HUES6 (cell line): Measurements from ENCODE around the gene GLIS1.

ENCODE experiments used
- H3K27ac ChIP-seq: 2 replicates; pipeline ENCODE4 v1.7.0; 2013; ENCODE audit warnings: low read depth, mild to moderate bottlenecking, low read length, inconsistent platforms
- H3K27me3 ChIP-seq: 2 replicates; pipeline ENCODE4 v1.6.1; 2013; ENCODE audit warnings: low read length; ENCODE audit not compliant: control insufficient read depth, insufficient read depth
- H3K36me3 ChIP-seq: 2 replicates; pipeline ENCODE4 v1.6.1; 2013; ENCODE audit warnings: low read length; ENCODE audit not compliant: control insufficient read depth, insufficient read depth
- H3K4me1 ChIP-seq: 2 replicates; pipeline ENCODE4 v1.6.1; 2013; ENCODE audit warnings: low read length; ENCODE audit not compliant: control insufficient read depth, insufficient read depth
- H3K4me3 ChIP-seq: 2 replicates; pipeline ENCODE4 v1.5.1; 2013; ENCODE audit warnings: low read depth, low read length
- H3K9ac ChIP-seq: one replicate; pipeline ENCODE4 v1.6.1; 2013; ENCODE audit warnings: mild to moderate bottlenecking, low read length
- H3K9me3 ChIP-seq: 2 replicates; pipeline ENCODE4 v1.6.1; 2013; ENCODE audit warnings: low read depth, low read length; ENCODE audit not compliant: control insufficient read depth, insufficient read depth

Gene GLIS1

GRCh38 chr1:53563611-53564010, 175.4 kb downstream of the GLIS1 start:
- Histone ChIP-seq H3K36me3 (no peaks in the 10 kb centered on the region), H3K27me3 (peaks cover 5% of the 10 kb centered on the region; the same call in 1 of the 2 replicates), H3K4me1 (peaks cover 8% of the 10 kb centered on the region; the same call in 1 of the 2 replicates), H3K4me3 (no peak overlapping the region), H3K27ac (no peak overlapping the region), H3K9ac (no peak overlapping the region), H3K9me3 (peaks cover 13% of the 10 kb centered on the region)

- Histone ChIP-seq H3K9ac (no peak overlapping the region), H3K4me3 (no peak overlapping the region), H3K4me1 (peaks cover 8% of the 10 kb centered on the region; the same call in 1 of the 2 replicates), H3K27me3 (peaks cover 5% of the 10 kb centered on the region; the same call in 1 of the 2 replicates), H3K36me3 (no peaks in the 10 kb centered on the region), H3K9me3 (peaks cover 7% of the 10 kb centered on the region), H3K27ac (no peak overlapping the region)
Measured at GRCh38 chr1:53562981-53563379, 176.0 kb downstream of the GLIS1 start.

- Histone ChIP-seq H3K4me1 (peaks cover 8% of the 10 kb centered on the region; the same call in 1 of the 2 replicates), H3K9me3 (peaks cover 1% of the 10 kb centered on the region), H3K27me3 (peaks cover 5% of the 10 kb centered on the region; the same call in 1 of the 2 replicates), H3K9ac (no peak overlapping the region), H3K4me3 (no peak overlapping the region), H3K27ac (no peak overlapping the region), H3K36me3 (no peaks in the 10 kb centered on the region)
Measured at GRCh38 chr1:53562291-53562980, 176.5 kb downstream of the GLIS1 start.

- Histone ChIP-seq H3K27ac (no peak overlapping the region), H3K4me1 (peaks cover 8% of the 10 kb centered on the region; the same call in 1 of the 2 replicates), H3K27me3 (peaks cover 5% of the 10 kb centered on the region; the same call in 1 of the 2 replicates), H3K36me3 (no peaks in the 10 kb centered on the region), H3K9me3 (no peaks in the 10 kb centered on the region), H3K9ac (no peak overlapping the region), H3K4me3 (no peak overlapping the region)
Measured at GRCh38 chr1:53561503-53562105, 177.4 kb downstream of the GLIS1 start.

GRCh38 chr1:53560581-53561502, 178.1 kb downstream of the GLIS1 start:
- Histone ChIP-seq H3K27me3 (peaks cover 5% of the 10 kb centered on the region; the same call in 1 of the 2 replicates), H3K9me3 (peaks cover 2% of the 10 kb centered on the region; the same call in 1 of the 2 replicates), H3K9ac (no peak overlapping the region), H3K4me1 (peaks cover 8% of the 10 kb centered on the region; the same call in 1 of the 2 replicates), H3K36me3 (no peaks in the 10 kb centered on the region), H3K4me3 (no peak overlapping the region), H3K27ac (no peak overlapping the region)

GRCh38 chr1:53559854-53560580, 178.9 kb downstream of the GLIS1 start:
- Histone ChIP-seq H3K27me3 (peaks cover 5% of the 10 kb centered on the region; the same call in 1 of the 2 replicates), H3K4me1 (peaks cover 8% of the 10 kb centered on the region; the same call in 1 of the 2 replicates), H3K27ac (no peak overlapping the region), H3K36me3 (no peaks in the 10 kb centered on the region), H3K4me3 (no peak overlapping the region), H3K9me3 (peaks cover 4% of the 10 kb centered on the region; the same call in 1 of the 2 replicates), H3K9ac (no peak overlapping the region)

GRCh38 chr1:53559391-53559815, 179.6 kb downstream of the GLIS1 start:
- Histone ChIP-seq H3K4me1 (peaks cover 8% of the 10 kb centered on the region; the same call in 1 of the 2 replicates), H3K9ac (no peak overlapping the region), H3K36me3 (no peaks in the 10 kb centered on the region), H3K9me3 (peaks cover 4% of the 10 kb centered on the region; the same call in 1 of the 2 replicates), H3K4me3 (no peak overlapping the region), H3K27me3 (peaks cover 5% of the 10 kb centered on the region; the same call in 1 of the 2 replicates), H3K27ac (no peak overlapping the region)

GRCh38 chr1:53558739-53559315, 180.1 kb downstream of the GLIS1 start:
- Histone ChIP-seq H3K27me3 (peaks cover 5% of the 10 kb centered on the region; the same call in 1 of the 2 replicates), H3K4me1 (peaks cover 8% of the 10 kb centered on the region; the same call in 1 of the 2 replicates), H3K9ac (no peak overlapping the region), H3K36me3 (no peaks in the 10 kb centered on the region), H3K27ac (no peak overlapping the region), H3K4me3 (no peak overlapping the region), H3K9me3 (peaks cover 4% of the 10 kb centered on the region; the same call in 1 of the 2 replicates)

- H3K27me3 ChIP-seq: peaks cover 5% of the 10 kb centered on the region; the same call in 1 of the 2 replicates
- H3K36me3 ChIP-seq: no peaks in the 10 kb centered on the region
- no peak overlapping the region for H3K27ac ChIP-seq
- peaks cover 8% of the 10 kb centered on the region; the same call in 1 of the 2 replicates for H3K4me1 ChIP-seq
- no peak overlapping the region for H3K9ac ChIP-seq
- no peak overlapping the region for H3K4me3 ChIP-seq
- peaks cover 4% of the 10 kb centered on the region; the same call in 1 of the 2 replicates for H3K9me3 ChIP-seq
Measured at GRCh38 chr1:53557830-53558738, 180.9 kb downstream of the GLIS1 start.
